ENCODE measurements around the gene TSSK2.
"Not testable (repeated sequence)": the region's sequence is repeated elsewhere in the genome, so short reads cannot be mapped to it uniquely, and the experiment has no call there.

The TSSK2 gene

DNA sequence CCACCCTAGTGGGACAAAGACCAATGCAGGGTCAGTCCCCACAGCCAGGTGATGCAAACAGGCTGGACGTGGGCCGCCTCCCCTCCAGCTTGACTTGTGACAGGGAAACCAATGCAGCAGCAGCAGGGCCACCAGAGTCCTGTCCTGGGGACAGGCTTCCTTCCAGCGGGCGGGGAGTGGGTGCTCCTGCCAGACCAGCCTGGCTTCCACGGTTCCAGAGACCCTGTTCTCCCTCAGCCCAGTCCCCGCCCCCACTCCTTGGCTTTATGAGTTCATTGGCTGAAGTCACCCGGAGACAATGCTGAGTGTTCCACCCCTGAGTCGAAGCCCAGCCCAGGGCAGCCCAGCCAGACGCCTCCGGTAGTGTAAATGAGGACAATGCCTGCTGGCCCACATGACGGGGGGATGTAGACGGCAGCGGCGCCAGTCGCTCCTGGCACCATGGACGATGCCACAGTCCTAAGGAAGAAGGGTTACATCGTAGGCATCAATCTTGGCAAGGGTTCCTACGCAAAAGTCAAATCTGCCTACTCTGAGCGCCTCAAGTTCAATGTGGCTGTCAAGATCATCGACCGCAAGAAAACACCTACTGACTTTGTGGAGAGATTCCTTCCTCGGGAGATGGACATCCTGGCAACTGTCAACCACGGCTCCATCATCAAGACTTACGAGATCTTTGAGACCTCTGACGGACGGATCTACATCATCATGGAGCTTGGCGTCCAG, at the start of gene TSSK2:
Gene TSSK2 (plus strand): TSS at position 350 of the 726 bp plus-strand sequence. CDS start 92 bp downstream, at position 442.
- DNase-seq (ENCODE audit: low read depth): no peak

- DNase-seq (ENCODE audit: low read depth): no peak
These were observed 49.8 kb upstream of the TSSK2 start for GRCh38 chr22:19081351-19081750.

- no peak for DNase-seq (ENCODE audit: low read depth)
These were observed 49.0 kb upstream of the TSSK2 start for GRCh38 chr22:19082101-19082500.

DNA sequence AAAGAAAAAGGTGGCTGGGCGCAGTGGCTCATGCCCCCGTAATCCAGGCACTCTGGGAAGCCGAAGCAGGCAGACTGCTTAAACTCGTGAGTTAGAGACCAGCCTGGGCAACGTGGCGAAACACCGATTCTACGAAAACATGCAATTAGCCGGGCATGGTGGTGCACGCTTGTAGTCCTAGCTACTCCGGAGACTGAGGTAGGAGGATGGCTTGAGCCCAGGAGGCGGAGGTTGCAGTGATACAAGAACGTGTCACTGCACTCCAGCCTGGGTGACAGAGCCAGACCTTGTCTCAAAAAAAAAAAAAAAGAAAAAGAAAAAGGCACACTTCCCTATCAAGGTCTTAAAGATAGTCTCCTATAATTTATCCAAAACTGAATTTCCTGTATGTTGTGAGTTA, 48.3 kb upstream of the TSSK2 start:
- no peak for DNase-seq (ENCODE audit: low read depth)

- not testable (repeated sequence) for DNase-seq (ENCODE audit: low read depth)
These were observed 47.0 kb upstream of the TSSK2 start for GRCh38 chr22:19084126-19084525.

- not testable (repeated sequence) for DNase-seq (ENCODE audit: low read depth)
These were observed 46.5 kb upstream of the TSSK2 start for GRCh38 chr22:19084586-19084985.

DNA sequence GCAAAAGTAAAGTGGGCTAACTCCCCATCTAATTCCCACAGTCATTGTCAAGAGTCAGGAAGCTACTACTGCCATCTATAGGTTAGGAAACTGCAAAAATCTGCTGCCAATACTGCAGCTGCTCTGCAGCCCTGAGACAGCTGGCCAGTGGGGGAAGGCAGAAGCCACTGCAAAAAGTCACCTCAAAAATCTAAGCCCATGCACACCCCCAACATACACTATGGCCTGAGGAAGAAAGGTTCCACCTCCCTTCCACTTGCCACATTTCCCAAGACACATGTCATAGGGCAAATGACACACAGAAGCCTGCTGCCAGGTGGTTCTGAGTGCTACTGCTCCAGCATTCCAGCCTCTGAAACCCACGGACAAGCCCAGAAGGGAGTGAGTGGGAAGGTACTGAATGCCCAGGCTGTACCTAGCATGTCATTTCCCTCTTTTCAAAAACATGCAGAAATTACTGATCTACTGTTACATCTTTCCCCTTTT, 45.8 kb upstream of the TSSK2 start:
- DNase-seq (ENCODE audit: low read depth): no peak

DNA sequence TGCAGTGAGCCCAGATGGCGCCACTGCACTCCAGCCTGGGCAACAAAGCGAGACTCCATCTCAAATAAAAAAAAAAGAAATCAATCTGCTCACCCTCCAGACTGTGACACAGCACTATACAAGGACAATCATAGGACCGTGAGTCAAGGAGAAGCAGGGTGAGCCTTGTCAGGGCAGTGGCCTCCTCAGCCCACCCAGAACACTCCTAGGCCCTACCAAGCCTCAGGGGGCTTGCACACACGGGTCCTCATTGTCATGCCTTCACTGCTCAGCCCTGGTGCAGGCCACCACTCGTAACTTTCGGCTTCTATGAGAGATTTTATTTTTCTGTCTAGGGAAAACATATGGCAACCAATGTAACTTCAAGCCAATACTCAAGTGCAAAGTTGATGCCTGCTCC, 44.7 kb upstream of the TSSK2 start:
- DNase-seq (ENCODE audit: low read depth): no peak

DNA sequence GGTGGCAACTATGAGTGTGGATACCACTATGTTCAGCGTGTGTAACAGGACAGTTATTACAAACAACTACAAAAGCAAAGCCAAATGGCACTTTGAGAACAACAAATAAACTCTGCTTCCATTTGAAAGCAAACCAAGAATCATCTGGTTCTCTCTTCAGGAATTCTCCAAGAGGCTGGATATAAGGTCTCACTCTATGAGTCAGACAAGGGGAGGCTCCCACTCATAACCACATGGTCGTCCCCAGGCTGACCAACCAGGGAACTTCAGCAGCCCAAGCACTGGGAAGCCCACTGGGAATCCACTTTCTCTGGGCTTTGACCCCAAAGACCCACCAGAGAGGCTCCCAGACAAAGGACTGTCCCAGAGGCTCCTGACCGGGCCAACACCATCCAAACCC, 44.2 kb upstream of the TSSK2 start:
- no peak for DNase-seq (ENCODE audit: low read depth)

DNA sequence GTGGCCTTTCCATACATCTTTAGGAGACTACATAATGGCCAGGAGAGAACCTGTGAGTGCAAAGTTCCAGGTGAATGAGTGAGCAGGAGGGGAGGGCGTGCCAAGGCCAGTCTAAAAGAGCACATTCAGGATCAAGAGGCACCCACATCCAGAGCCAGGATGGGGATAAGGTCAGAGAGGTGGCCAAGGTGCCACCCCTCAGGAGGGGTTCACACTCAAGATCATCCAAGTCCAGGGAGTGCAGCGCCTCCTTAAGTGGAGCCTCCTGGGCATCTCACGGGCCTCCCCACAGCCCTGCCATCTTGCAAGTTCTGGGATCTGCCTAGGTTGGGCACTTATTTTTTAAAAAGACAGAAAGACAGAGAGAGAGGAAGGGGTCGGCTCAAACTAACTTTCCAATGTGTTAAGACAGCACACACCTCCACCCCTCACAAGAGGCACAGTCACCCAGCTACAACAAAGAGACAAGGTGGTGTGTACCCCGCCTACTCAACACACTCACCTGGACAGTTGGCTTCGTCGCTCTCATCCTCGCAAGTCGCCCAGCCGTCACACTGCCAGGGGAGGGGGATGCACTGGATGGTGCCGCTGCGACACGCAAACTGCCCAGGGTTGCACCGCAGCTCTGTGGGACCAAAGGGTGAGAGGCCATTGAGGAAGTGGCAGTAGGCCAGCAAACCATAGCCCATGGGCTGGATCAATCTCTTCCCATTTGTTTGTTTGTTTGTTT, 42.1 kb upstream of the TSSK2 start:
- no peak for DNase-seq (ENCODE audit: low read depth)

DNA sequence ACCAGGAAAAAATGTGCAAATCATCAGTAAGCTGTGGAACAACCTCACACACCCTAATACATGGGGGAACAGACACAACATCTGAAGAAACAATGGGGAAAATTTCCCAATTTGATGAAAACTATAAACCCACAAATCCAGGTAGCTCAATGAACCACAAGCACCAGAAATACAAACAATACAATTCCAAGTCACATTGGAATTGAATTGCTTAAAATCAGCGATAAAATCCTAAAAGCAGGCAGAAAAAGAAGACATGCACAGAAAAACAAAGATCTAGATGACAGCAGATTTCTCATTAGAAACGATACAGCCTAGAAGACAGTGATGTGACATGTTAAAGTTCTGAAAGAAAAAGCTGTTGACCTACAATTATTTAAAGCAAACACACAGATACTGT, 40.9 kb upstream of the TSSK2 start:
- no peak for DNase-seq (ENCODE audit: low read depth)

DNA sequence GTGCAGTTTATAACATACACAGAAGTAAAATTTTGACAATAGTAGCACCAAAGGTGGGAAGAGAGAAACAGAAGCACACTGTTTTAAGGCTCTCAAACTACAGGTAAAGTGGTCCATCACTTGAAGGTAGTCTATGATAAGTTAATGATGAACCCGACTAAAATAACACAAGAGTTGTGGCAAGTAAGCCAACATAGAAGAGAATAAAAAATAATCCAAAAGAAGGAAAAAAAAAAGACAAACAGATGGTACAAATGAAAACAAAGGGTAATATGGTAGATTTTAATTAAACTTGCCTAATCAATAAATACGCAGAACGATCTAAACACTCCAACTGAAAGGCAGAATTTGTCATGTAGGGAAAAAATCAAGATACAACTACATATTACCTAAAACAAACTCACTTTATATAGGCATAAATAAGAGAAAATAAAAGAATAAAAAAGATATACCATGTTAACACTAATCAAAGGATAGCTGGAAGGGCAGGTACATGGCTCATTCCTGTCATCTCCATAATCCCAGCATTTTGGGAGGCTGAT, 40.5 kb upstream of the TSSK2 start:
- DNase-seq (ENCODE audit: low read depth): no peak

DNA sequence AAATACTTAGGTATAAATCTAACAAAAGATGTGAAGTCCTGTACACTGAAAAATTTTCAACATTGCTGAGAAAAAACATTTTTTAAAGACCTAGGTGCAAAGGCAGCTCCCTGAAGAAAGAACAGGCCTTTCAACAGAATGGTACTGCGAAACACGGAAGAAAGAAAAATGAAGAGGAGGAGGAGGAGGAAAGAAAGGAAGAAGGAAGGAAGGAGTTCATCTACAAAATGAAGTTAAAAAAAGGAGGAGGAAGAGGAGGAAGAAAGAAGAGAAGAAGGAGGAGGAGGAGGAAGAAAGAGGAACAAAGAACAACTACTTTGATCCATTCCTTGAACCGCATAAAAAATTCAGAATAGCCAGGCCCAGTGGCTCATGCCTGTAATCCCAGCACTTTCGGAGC, 38.4 kb upstream of the TSSK2 start:
- DNase-seq (ENCODE audit: low read depth): no peak

- DNase-seq (ENCODE audit: low read depth): no peak
These were observed 36.6 kb upstream of the TSSK2 start for GRCh38 chr22:19094393-19094997.

DNA sequence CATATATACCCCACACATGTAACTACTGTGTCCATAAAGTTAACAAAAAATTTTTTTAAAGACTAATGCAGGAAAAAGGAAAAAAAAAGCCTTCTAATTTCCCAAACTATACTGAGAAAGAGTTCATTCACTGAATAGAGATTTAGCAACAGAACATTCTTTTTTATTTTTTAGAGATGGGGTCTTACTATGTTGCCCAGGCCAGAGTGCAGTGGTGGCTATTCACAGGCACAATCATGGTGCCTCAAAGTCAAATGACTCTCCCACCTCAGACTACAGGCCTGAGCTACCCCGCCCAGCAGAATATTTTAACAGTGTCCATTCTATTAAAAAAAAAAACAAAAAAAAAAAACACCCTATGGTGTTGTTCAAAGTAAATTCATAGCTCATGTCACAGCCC, 34.6 kb upstream of the TSSK2 start:
- DNase-seq (ENCODE audit: low read depth): no peak

GRCh38 chr22:19097518-19097917, 33.6 kb upstream of the TSSK2 start:
- DNase-seq (ENCODE audit: low read depth): no peak

DNA sequence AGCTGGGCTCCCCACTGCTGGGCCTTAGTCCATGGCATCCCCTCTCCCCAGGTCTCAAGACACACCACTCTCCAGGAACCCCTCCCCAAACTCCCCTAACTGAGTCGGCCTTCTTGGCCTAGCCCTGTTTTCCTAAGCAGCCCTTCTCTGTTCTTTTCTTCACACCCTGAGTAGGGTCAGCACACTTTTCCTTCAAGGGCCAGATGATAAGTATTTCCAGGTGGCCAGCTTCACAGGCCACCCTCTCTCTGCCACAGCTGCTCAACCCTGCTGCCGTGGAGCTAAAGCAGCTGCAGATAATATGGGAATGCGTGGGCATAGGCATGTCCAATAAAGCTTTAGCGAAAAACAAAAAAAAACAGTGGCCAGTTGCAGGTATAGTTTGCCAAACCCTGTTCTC, 33.0 kb upstream of the TSSK2 start:
- no peak for DNase-seq (ENCODE audit: low read depth)

- DNase-seq (ENCODE audit: low read depth): no peak
These were observed 27.0 kb upstream of the TSSK2 start for GRCh38 chr22:19103880-19104821.

DNA sequence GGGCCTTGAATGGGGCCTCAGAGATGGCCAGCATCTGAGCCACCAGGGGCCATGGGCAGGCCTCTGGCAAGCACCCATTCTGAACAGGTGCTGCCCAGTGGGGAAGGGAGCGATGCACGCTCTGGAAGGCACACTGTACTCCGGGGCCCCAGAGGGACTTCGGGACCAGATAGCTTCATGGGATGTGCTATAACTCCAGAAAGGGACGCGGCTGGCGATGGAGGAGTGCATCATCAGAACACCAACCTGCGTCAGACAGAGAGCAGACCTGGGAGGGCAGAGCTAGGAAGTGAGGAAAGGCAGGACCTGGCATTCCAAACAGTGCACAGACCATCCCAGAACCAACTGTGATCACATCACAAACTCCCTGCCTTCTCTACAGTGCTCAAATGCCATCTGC, 25.7 kb upstream of the TSSK2 start:
- no peak for DNase-seq (ENCODE audit: low read depth)

GRCh38 chr22:19105867-19106802, 25.0 kb upstream of the TSSK2 start:
- DNase-seq (ENCODE audit: low read depth): no peak
